NCI-H526 (cell line): ENCODE data around the gene KRTAP13-2.

Experiments used
- DNase-seq, 2 experiments: peaks; one replicate each; lab custom pipeline; 2025; lab: John Stamatoyannopoulos, UW

The KRTAP13-2 gene, protein sequence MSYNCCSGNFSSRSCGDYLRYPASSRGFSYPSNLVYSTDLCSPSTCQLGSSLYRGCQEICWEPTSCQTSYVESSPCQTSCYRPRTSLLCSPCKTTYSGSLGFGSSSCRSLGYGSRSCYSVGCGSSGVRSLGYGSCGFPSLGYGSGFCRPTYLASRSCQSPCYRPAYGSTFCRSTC

DNA sequence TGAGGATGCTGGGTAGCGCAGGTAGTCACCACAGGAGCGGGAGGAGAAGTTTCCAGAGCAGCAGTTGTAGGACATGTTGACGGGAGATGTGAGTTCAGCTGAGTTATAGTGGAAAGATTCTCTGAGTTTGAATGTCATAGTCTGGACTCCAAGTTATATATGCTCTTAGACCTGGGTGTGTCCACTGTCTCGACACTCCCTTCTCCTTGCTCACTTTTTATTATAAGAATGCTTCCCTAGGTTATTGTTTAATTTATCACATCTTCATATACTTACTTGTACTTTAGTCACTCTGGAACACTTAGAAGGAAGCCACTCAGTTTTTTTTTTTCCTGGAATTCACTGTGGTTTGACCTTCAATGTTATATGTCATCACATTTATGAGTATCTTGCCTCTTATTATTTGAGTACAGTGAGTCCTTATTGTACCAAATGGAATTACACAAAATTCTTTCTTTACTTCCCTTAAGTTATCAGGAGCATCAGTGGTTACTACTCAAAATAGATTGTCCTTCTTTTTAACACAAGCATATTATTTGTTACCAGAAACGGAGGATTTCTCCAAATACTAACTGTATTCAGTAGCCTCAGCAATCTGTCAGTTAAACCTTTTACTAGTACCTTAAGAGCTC, at the start of gene KRTAP13-2:
TSS of gene KRTAP13-2 (minus strand) at position 133 of the 632 bp plus-strand sequence. CDS start at position 75, 58 bp downstream.
- DNase-seq: no peak

DNA sequence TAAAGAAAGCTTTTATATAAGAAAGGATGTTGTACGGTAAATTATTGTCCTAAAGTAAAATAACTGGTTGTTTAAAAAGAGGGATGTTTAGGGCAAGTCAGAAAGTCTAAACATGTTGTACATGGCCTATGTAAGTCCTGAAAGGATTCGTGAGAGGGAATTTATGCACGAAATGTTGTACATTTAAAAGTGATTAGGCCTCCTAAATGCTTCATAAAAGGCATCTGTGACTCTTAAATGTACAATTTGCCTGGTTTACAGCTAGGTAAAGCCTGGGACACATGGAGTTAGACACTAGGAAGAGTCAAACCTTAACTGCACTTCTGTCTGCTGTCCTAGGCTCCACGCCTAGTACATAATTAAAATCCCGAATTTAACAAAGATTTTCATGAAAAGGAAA, 43.9 kb upstream of the KRTAP13-2 start:
- DNase-seq: no peak

DNA sequence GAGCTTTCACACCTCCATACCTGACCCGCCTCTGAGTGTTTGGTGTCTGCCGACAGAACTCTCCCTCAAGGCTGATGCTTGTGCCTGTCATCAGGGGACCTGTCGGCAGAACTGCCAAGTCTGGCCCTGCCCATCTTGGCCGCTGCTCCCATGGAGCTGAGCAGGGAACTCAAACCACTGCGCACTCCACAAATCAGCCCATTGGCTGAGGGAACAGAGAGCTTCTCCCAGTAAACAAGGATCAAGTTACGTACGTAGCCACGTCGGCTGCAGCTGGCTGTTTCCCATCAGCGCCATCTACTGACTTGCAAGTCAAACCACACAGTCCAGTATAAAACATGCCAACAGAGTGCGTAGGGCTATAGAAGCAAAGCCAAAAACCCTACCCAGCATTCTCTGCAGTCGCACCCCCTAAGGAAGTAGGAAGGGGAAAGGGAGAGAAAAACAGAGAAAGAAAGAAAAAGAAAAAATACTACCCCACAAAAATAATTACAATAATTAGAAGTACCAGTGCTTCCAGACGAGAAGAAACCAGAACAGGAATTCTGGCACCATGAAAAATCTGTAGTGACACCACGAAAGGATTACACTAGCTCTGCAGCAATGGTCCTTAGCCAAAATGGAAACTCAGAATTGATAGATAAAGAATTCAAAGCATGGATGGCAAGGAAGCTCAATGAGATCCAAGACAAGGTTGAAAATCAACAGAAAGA, 36.9 kb upstream of the KRTAP13-2 start:
- peak; percentile 72 to 85 for DNase-seq

DNA sequence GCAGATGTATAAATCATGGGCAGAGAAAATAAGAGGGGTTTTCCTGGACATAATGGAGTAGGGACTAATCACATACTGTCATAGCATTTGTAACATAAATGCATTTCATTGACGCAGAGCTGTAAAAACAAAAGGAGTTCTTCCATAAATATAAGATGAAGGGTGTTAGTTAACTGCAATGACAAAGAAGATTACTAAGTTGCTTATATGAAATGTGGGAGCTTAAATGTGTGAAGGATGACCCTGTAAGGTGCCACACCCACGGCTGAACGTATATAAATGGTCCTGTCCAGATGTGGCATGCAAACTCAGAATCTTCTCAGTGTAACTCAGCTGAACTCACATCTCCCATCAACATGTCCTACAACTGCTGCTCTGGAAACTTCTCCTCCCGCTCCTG, 23.7 kb upstream of the KRTAP13-2 start, which contains the start of gene KRTAP13-1:
TSS of gene KRTAP13-1 (plus strand) at position 301 of the 400 bp plus-strand sequence. CDS start at position 357, 56 bp downstream.
- DNase-seq: no peak

DNA sequence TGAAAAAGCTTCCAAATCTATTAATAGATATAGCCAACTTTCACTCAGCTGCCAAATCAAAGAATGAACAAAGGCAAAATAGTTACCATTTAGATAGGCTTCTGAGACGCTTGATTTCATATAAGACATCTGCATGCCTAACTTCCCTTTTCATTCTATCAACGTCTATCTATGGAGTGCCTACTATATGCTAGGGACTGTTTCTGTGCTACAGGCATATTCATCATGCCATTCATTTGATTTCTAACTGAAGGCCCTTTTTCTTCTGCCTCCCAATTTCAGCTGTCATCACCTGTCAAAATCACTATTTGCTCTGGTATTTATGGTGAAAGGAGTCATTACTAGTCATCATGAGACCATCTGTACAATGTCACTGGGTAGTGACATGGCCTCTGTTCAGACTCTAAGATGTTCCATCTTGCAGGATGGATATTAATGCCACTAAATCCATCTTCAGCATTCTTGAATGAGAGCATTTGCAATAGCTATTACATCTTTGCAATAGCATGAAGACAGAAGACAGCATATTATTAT, 19.5 kb upstream of the KRTAP13-2 start:
- no peak for DNase-seq

DNA sequence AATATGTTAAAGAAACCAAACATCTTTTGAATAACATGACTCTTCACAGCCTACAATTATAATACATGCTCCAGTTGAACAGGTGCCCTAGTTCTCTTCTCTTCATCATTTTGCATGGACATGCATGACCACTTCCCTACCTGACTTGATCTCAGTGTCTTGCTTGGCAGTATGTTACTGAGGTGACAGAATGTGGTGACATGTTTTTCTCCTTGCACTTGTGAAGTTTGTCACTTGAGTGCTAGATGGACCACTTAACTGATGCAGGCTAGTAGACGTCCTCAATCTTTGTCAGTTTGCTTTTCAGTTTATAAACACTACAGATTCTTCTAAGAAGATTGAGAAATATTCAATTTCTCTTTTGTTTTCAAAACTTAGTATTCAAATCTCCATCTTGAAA, 10.1 kb upstream of the KRTAP13-2 start:
- no peak for DNase-seq

DNA sequence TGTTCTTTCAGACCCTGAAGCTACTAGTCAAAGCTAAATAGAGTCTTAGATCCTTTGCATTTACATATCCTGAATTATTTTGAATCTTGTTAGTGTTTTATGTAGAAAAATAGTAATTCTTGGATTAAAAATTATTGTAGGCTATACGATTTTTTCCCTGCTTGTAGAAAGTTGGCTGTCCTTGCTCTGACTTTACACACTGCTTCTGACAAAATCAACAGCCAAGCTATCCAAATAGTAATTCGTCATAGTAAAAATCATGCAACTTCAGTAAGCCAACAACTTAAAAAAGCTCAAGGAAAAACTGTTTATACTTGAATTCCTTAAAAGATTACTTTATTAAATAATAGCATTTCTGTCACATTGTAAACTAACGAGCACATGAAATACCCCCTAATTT, 16.2 kb downstream of the KRTAP13-2 start:
- DNase-seq: no peak

DNA sequence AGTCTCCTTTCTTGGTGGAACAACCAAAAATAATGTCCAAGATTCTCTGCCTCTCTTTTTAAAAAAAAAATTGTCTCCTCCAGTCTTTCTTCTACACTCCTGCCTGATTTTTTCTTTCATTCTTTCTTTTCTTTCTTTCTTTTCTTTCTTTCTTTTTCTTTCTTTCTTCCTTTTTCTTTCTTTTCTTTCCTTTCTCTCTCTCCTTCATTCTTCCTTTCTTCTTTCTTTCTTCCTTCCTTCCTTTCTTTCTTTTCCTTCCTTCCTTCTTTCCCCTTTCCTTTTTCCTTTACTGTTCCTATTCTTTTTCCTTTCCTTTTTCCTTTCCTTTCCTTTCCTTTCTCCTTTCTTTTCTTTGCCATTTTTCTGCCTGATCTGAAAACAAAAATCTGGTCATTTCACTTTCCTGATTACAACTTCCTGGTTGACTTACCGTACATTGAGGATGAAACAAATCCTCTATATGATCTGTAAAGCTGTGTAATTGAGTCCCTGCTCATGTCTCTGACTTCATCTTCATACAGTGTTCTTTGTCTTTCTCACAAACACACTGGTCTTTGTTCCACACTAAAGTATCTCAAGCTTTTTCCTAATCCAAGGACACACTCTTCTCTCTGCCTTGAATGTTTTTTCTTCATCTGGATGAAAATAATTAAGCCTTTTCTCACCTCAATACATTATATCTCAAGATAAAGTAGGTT, 17.6 kb downstream of the KRTAP13-2 start:
- DNase-seq: no peak

DNA sequence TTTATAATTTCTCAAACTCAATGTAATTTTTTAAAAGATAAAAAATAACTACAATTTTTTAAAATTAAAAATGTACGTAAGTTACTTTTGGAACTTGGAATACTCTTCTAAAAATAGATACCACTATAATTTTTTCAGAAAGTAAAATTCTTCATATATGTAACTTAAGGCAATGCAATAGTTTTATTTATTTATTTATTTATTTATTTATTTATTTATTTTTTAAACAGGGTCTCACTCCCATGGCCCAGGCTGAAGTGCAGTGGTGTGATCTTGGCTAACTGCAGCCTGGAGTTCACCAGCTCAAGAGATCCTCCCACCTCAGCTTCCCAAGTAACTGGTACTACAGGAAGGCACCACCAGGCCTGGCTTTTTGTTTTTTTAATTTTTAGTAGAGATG, 20.5 kb downstream of the KRTAP13-2 start:
- no peak for DNase-seq

DNA sequence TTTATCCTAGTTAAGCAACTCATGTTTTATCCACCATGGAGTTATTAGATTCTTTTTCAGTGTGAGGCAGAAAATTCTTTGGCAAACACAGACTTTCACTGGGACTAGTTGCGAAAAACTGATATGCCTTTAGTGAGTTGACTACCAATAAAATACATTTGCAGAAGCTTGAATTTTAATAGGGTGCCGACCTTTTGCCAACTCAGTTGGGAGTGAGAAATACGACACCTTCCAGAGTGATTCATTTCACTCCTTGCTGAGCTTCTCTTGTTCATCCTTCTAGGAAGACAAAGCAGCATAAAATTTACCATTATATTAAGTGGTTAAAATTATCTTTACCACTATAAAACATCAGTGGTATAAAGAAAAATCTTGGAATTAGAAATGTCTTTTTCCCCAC, 22.5 kb downstream of the KRTAP13-2 start:
- no peak for DNase-seq

DNA sequence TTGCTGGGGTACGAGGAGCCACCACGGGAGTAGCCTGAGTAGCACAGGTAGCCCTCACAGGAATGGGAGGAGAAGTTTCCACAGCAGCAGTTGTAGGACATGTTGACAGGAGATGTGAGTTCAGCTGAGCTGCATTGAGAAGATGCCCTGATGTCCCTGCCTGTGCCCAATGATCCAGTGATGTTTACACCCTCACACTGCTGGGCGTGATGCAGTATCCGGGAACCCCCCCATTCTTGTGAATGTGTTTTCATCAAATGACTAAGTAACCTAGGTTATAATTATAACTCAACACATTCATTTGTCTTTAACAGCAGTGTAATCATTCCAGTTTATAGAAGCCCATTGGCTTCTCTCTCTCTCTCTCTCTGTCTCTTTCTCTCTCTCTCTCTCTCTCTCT, 23.6 kb downstream of the KRTAP13-2 start, which contains the start of gene KRTAP23-1:
TSS of gene KRTAP23-1 (minus strand) at position 101 of the 400 bp plus-strand sequence. CDS start at position 101, 0 bp downstream.
- no peak for DNase-seq

DNA sequence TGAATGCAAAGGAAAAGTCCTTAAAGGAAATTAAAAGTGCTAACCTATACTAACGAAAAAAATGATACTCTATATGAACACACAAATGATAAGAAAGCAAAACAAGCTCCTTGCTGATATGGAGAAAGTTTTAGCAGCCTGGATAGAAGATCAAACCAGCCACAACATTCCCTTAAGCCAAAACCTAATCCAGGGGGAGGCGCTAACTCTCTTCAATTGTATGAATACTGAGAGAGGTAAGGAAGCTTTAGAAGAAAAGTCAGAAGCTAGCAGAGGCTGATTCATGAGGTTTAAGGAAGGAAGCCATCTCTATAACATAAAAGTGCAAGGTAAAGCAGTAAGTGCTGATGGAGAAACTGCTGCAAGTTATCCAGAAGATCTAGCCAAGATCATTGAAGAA, 27.1 kb downstream of the KRTAP13-2 start:
- no peak for DNase-seq

DNA sequence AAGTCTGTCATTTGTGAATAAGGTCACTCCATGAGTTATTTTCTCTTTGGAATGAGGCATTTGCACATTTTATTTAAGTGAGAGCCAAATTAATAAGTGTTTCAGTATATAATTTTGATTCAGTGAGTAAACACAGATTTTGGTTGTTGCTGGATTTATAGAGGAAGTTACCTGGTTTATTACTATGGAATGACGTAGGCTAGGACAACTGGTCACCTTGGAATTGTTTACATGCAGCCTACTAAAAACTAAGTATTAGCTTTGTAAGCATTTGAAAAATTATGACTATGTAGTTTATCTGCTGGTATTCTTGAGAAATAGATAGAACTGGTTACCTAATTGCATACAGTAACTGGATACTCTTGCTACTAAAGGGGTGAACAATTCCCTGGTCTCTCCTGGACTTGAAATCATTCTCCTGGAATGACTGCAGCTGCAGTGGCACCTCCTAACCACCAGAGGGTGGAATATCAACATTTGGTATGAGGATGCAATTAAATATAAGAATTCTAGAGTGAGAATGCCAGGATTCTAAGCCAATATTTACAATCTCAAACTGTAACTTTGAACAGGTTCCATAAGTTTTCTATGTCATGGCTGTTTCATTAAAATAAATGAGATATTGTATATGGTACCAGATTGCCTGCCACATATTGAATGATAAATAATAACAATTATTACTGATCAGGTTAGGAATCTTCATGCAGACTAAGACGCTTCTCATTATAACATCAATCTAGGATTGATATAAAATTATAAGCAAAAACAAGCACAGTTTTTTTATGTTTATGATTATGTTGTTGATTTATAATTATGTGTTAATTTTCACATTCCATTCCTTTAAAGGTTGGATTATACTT, 31.1 kb downstream of the KRTAP13-2 start:
- DNase-seq: peak; percentile 1 to 41

DNA sequence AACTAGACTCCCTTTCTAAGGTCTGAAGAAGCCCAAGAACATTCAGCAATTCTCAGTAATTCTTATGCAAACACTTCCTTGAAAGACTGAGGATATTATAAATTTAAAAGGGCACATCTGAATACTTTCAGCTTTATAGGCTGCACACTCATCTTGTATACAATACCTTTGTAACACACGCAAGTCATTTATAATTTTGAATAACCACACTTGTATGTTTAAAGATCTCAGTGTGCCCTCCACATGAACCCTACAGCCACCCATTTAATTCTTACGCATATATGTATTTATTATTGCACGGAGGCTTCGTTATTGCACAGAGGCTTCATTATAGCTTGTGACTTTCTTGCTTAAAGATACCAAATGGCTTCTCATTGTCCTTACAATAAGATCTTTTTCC, 33.4 kb downstream of the KRTAP13-2 start:
- no peak for DNase-seq

DNA sequence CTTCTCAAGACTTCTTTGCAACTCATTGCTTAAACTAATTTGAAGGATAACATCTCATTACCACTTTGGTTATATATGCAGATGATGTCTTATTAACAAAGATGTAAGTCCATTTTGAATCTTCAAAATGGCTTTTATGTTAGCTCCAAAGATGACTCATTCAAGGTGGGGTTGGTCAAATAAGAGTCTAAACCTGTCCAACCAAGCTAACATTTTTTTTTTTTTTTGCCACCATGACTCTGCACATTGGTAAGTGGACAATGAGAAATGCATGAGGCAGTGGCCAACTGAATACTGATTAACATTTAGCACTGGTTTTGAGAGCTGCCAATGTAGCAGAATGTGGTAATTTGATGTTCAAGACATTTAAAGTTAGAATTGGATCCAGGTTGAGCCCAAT, 34.3 kb downstream of the KRTAP13-2 start:
- DNase-seq: no peak

DNA sequence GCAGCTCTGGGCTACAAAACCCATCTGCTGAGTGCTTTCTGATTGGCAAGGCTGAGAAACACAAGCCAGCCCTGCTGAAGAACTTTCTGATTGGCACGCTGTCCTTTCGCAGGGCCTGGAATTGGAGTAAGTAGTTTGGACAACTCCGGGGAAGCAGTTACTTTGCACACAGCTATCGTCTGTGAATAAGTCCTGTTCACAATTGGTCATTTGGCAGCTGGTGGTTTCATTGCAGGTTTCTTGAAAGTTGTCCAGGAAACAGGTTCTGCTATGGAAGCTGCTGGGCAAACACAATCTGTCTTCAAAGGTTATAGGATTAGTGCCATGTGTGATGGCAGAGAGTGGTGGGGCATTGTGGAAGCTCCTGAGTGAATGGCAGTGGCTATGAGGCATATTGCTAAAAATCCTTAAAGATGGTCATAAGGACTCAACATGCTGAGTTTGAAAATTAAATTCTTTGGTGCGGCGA, 34.8 kb downstream of the KRTAP13-2 start, which contains the start of gene KRTAP27-1:
TSS of gene KRTAP27-1 (minus strand) at position 419 of the 469 bp plus-strand sequence. CDS start at position 393, 26 bp downstream.
- DNase-seq: no peak

DNA sequence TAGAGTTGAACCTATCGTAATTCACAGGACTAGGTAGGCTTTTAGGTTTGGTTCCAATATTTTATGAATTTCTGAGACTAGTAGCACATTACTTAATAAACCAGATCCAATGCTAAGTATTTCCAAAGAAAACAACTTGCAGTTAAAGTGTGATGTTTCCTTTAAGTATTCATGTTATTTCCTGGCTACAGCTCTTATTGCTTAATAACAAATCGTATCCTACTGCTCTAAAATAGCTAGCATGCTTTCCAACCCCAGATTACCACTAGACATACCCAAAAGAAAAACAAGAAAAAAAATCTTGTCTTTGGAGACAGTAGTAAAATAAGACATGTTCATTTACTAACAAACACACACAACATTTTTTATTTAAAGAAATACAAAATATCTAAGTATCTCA, 35.5 kb downstream of the KRTAP13-2 start:
- DNase-seq: no peak

DNA sequence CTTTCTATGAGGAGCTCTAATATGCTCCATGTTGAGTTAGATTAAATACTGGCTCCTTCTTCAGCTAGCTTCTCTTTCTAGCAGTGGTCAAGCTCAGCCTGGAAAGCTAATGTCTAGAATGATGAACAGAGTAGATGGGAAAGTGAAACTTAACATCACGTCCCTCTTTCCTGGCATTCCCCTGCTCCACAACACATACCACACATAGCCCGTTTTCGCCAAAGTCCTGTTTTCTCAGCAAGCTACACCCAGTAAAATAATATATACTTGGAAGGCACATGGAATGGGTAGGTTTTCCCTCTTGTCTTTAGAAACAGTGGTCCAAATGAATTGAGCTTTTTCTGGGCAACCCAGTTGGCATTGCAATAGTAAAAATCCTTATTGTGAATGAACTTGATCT, 38.3 kb downstream of the KRTAP13-2 start:
- DNase-seq: no peak

DNA sequence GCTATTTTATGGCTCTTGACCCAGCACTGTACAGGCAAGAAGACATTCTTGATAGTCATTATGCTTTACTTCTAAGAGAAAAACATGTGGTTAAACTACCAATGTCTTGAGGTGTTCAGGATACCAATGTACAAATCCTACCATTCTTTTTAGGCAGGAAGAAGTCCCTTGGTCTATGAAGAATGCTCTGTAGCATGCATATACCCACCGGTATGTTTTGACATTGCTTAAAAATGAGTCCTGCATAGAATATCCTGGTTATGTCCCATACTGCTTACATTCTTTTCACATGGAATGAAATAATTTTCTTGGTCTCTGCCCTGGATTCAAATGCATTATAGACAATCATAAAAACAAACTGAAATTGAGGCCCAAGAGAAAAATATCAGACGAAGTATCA, 39.4 kb downstream of the KRTAP13-2 start:
- DNase-seq: no peak

DNA sequence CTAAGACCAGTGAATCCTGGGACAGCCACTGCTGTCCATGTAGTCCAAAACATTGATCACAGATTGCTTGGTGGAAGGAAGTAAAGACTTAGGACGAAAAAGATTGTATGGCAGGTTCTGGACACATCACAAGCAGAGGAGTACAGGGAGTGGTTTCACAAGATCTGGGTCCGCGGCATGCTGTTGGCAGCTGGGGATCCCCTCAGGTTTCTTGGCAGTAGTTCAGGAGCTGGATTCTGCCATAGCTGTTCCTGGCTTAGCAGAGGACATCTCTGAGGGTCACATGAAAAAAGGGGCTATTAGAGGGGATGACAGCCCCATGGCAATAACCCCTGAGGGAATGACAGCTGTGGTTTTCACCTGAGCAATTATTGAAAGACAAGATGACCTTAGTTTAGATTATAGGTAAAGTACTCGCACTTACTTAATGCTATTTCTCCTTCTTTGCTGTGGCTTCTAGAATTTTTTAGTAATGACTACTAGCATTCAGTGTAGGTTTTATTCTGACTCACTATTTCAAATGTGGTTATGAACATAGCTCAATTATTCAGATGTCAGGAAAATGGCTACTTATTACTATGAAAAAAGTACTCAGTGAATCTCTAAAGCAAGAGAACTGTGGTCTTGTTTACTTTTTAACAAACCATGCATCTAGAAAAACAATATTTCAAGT, 42.7 kb downstream of the KRTAP13-2 start:
- DNase-seq: no peak
